Omental fat pad (tissue), 4 donors: ENCODE measurements around the gene GAA. TPM values are rescaled to one million over a fixed set of nuclear protein-coding genes. Genes with fewer than 3 reads are reported as not detected.

Experiments used
- ATAC-seq: fragments of 150-250 bp; one replicate; pipeline ENCODE4 v1.9.1; 2016; ENCODE audit warnings: mild to moderate bottlenecking, moderate library complexity; ENCODE audit not compliant: low FRiP score
- DNase-seq: peaks from one replicate; pipeline ENCODE4 v3.0.0-alpha.2; 2019; ENCODE audit warnings: low spot score
- CTCF ChIP-seq, 3 donors: fragments of 450-650 bp; IDR thresholded peaks; one replicate each; pipeline ENCODE4 v1.5.1; 2016 to 2017; ENCODE audit warnings: antibody characterized with exemption in 3 of 3, mild to moderate bottlenecking in 3 of 3, moderate library complexity in 2 of 3
- total RNA-seq, 4 donors: library from RNA; depleted of rRNA; stranded (reverse); fragments of >200 nt; gene quantifications; one replicate each; pipeline ENCODE4 v1.1.0, GENCODE V29; 2016

Gene GAA
- total RNA-seq, 4 donors from 2014 or later, result 52.8 to 83.0 (median 64.8) TPM

- no peak for DNase-seq
- no peak for TF ChIP-seq CTCF (IDR thresholded peaks at IDR 0.05)
- no peak for ATAC-seq
Measured at GRCh38 chr17:80103449-80104085, 2.2 kb downstream of the GAA start.

GRCh38 chr17:80104321-80104955 is 3.1 kb downstream of the GAA start:
- no peak for ATAC-seq
- DNase-seq, result no peak
- TF ChIP-seq CTCF (IDR thresholded peaks at IDR 0.05), result no peak

GRCh38 chr17:80104956-80105375 is 3.6 kb downstream of the GAA start:
- DNase-seq (no peak), ATAC-seq (no peak)
- no peak for TF ChIP-seq CTCF (IDR thresholded peaks at IDR 0.05)

- no peak for TF ChIP-seq CTCF (IDR thresholded peaks at IDR 0.05)
- no peak for ATAC-seq
- no peak for DNase-seq
Measured at GRCh38 chr17:80105762-80106161, 4.4 kb downstream of the GAA start.

- TF ChIP-seq CTCF (IDR thresholded peaks at IDR 0.05), result no peak
- ATAC-seq (no peak), DNase-seq (no peak)
Measured at GRCh38 chr17:80106176-80106575, 4.8 kb downstream of the GAA start.

- no peak for TF ChIP-seq CTCF (IDR thresholded peaks at IDR 0.05)
- ATAC-seq, result no peak
- no peak for DNase-seq
Measured at GRCh38 chr17:80106751-80107150, 5.4 kb downstream of the GAA start.
